ENCODE data around the gene DEFB123.
"Not testable (repeated sequence)": the region's sequence is repeated elsewhere in the genome, so short reads cannot be mapped to it uniquely, and the experiment has no call there.

DEFB123 gene

GRCh38 chr20:31440012-31440659, at the start of gene DEFB123:
Gene DEFB123 (plus strand): TSS chr20:31440632. CDS start chr20:31440699, 67 bp downstream.
- DNase-seq = no peak

GRCh38 chr20:31392836-31393235, 47.6 kb upstream of the DEFB123 start:
- DNase-seq = no peak

- DNase-seq = no peak
Observed at GRCh38 chr20:31394900-31395299, 45.5 kb upstream of the DEFB123 start.

GRCh38 chr20:31403886-31404285, 36.5 kb upstream of the DEFB123 start:
- DNase-seq = no peak

GRCh38 chr20:31406115-31406514, 34.3 kb upstream of the DEFB123 start, which contains the start of gene DEFB121:
Gene DEFB121 (minus strand): TSS chr20:31406215. CDS start chr20:31406152, 63 bp downstream.
- no peak for DNase-seq

GRCh38 chr20:31410011-31410410, 30.4 kb upstream of the DEFB123 start:
- no peak for DNase-seq

- DNase-seq = no peak
Observed at GRCh38 chr20:31414381-31414780, 26.1 kb upstream of the DEFB123 start.

- no peak for DNase-seq
Observed at GRCh38 chr20:31415653-31416052, 24.8 kb upstream of the DEFB123 start.

GRCh38 chr20:31418307-31418706, 22.1 kb upstream of the DEFB123 start:
- no peak for DNase-seq

- DNase-seq = no peak
Observed at GRCh38 chr20:31425797-31426196, 14.6 kb upstream of the DEFB123 start.

GRCh38 chr20:31426891-31427551, 13.4 kb upstream of the DEFB123 start:
- not testable (repeated sequence) for DNase-seq

GRCh38 chr20:31427576-31427975, 12.9 kb upstream of the DEFB123 start:
- not testable (repeated sequence) for DNase-seq

- DNase-seq = no peak
Observed at GRCh38 chr20:31430568-31431115, 9.8 kb upstream of the DEFB123 start.

GRCh38 chr20:31446084-31446819, 5.8 kb downstream of the DEFB123 start:
- no peak for DNase-seq

GRCh38 chr20:31449511-31450414, 9.3 kb downstream of the DEFB123 start:
- no peak for DNase-seq

GRCh38 chr20:31452575-31452974, 12.1 kb downstream of the DEFB123 start:
- no peak for DNase-seq

GRCh38 chr20:31454361-31454760, 13.9 kb downstream of the DEFB123 start:
- peak in 1 of 2 experiments; percentile 42 for DNase-seq

- DNase-seq = not testable (repeated sequence)
Observed at GRCh38 chr20:31470946-31471345, 30.5 kb downstream of the DEFB123 start.

GRCh38 chr20:31472395-31473330, 32.2 kb downstream of the DEFB123 start:
- no peak for DNase-seq

GRCh38 chr20:31473331-31474096, 33.1 kb downstream of the DEFB123 start:
- DNase-seq = no peak

GRCh38 chr20:31474097-31474436, 33.6 kb downstream of the DEFB123 start:
- DNase-seq = no peak

Data from SW 1271 (cell line).